AG04449 (cell line): ENCODE data around the gene COLEC11.
"Not testable (repeated sequence)": the region's sequence is repeated elsewhere in the genome, so short reads cannot be mapped to it uniquely, and the experiment has no call there.

ENCODE experiments used
- CTCF ChIA-PET: fragments of 350-600 bp; formaldehyde crosslinking; extraction: SDS; loops from one replicate; lab custom pipeline; 2021; ENCODE audit warnings: antibody characterized with exemption; lab: Yijun Ruan, JAX
- POLR2A ChIA-PET: fragments of 400-600, 350-600 bp; formaldehyde crosslinking; extraction: SDS; loops from one replicate; lab custom pipeline; 2020; ENCODE audit warnings: antibody characterized with exemption, inconsistent platforms; lab: Yijun Ruan, JAX
- DNase-seq: peaks from one replicate; pipeline ENCODE4 v3.0.0-alpha.2; 2010; ENCODE audit warnings: low read depth, low spot score
- H3K4me3 ChIP-seq: 2 replicates; pipeline ENCODE4 v1.5.1; 2011; ENCODE audit warnings: low read depth, mild to moderate bottlenecking, control low read depth, low read length
- CTCF ChIP-seq: IDR thresholded peaks from one replicate; pipeline ENCODE4 v1.5.1; 2011; ENCODE audit warnings: mild to moderate bottlenecking, moderate library complexity, low read length, control low read depth, inconsistent platforms; ENCODE audit not compliant: insufficient read depth; ENCODE audit errors: missing control alignments

The COLEC11 gene

GRCh38 chr2:3656762-3657721, 62.1 kb downstream of the COLEC11 start:
- ChIA-PET POLR2A (no interaction called here), CTCF (interaction anchor here (1.4 to 3.4 kb wide), 2 partner anchors 233 to 1771 kb away, joined by 5 to 22 read pairs; no protein-coding TSS in a partner anchor)
- H3K4me3 ChIP-seq, result no peak overlapping the region
- DNase-seq, result no peak
- no peak for TF ChIP-seq CTCF

- no peak within 1 kb of the TSS for H3K4me3 ChIP-seq
- no peak for DNase-seq
- TF ChIP-seq CTCF, result no peak
- CTCF ChIA-PET, result interaction anchor here (0.6 to 3.4 kb wide), 3 partner anchors 234 to 1771 kb away, joined by 3 to 22 read pairs (median 5); no protein-coding TSS in a partner anchor
- POLR2A ChIA-PET, result no interaction called here
These were observed 63.0 kb downstream of the COLEC11 start, which contains the start of gene ALLC for GRCh38 chr2:3657881-3658280. Gene ALLC, plus strand, starts transcription at chr2:3658200. Its CDS starts 12,958 bp downstream, at chr2:3671158.

GRCh38 chr2:3659447-3660432, 64.8 kb downstream of the COLEC11 start:
- no peak for TF ChIP-seq CTCF
- POLR2A ChIA-PET, result no interaction called here
- CTCF ChIA-PET, result interaction anchor here (1.0 to 1.3 kb wide), 2 partner anchors 9 to 197 kb away, joined by 3 read pairs; no protein-coding TSS in a partner anchor
- no peak for DNase-seq
- no peak overlapping the region for H3K4me3 ChIP-seq

- DNase-seq, H3K4me3 ChIP-seq, POLR2A ChIA-PET: not testable (repeated sequence)
- CTCF ChIA-PET, result interaction anchor here (1.9 kb wide), 1 partner anchor 9 kb away, joined by 13 read pairs; no protein-coding TSS in a partner anchor
These were observed 65.7 kb downstream of the COLEC11 start for GRCh38 chr2:3660640-3661039.

- DNase-seq, result peak; percentile 5
- H3K4me3 ChIP-seq, result no peak overlapping the region
- no peak for TF ChIP-seq CTCF
- CTCF ChIA-PET, result interaction anchor here (1.9 kb wide), 1 partner anchor 9 kb away, joined by 13 read pairs; no protein-coding TSS in a partner anchor
- POLR2A ChIA-PET, result no interaction called here
These were observed 66.3 kb downstream of the COLEC11 start for GRCh38 chr2:3661149-3661660.

- POLR2A ChIA-PET, result no interaction called here
- CTCF ChIA-PET, result interaction anchor here (1.9 kb wide), 1 partner anchor 10 kb away, joined by 13 read pairs; no protein-coding TSS in a partner anchor
- no peak for TF ChIP-seq CTCF
- H3K4me3 ChIP-seq, result no peak overlapping the region
- no peak for DNase-seq
These were observed 67.3 kb downstream of the COLEC11 start for GRCh38 chr2:3662239-3662638.
